ENCODE measurements around the gene COA4.

DNA sequence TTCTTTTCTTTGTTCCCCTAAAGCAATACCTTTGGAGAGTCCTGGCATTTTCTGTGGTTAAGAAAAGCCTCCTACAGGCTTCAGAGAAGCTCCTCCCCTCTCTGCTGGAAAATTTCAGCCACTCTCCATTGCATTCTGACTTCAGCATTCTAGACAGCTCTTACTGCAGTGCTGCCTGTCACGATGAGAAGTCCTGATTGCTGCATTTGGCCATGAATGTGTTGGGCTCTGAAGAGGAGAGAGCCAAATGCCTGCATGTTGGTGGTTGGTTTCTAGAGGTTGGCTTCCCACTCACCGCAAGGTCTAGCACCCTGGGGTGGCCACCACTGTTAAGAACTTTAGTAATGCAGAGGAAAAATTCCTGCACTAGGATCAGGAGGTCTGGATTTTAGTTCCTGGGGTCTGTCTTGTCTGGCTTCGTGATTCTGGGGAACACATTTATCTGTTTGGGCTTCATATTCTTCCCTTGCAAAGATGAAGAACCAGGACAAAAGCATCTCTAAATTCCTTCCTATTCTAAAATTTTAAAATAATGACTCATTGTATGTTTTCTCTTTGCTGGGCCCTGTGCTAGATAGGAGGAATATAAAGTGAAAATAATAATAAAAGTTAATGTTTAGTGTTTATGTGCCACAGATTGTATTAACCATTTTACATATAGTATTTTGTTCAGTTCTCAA, 38.1 kb downstream of the COA4 start:
- TF ChIP-seq CTCF (IDR thresholded peaks at IDR 0.05): no peak
- no peak for TF ChIP-seq POLR2A (IDR thresholded peaks at IDR 0.05)
